GM12878 (cell line): Measurements from ENCODE around the gene ATF3. TPM values are rescaled to one million over a fixed set of nuclear protein-coding genes. Genes with fewer than 3 reads are reported as not detected.
A peak's percentile ranks its signal among the peaks of the same experiment; 100 is the strongest.

Source experiments
- ATAC-seq: fragments of 200-7000 bp; cut with Tn5 transposase; 3 replicates; pipeline ENCODE4 v1.9.1; 2020; ENCODE audit warnings: mild to moderate bottlenecking, moderate library complexity
- BruUV-seq: library from RNA; stranded (reverse); fragments of 400-500 nt; replicated peaks from 2 replicates; lab custom pipeline; 2021; lab: Mats Ljungman, UMichigan
- CTCF ChIA-PET: fragments of 300-600 bp; sonication (Branson Sonifier 250); formaldehyde crosslinking; extraction: SDS; loops from one replicate; lab custom pipeline; 2021; ENCODE audit warnings: inconsistent platforms; lab: Yijun Ruan, JAX
- POLR2A ChIA-PET: fragments of 350-600 bp; formaldehyde crosslinking; extraction: SDS; loops from one replicate; lab custom pipeline; 2021; ENCODE audit warnings: inconsistent platforms; lab: Charles Lee
- RAD21 ChIA-PET: fragments of 300-600 bp; sonication (Branson Sonifier 250); formaldehyde crosslinking; loops from one replicate; lab custom pipeline; 2023; ENCODE audit warnings: antibody characterized with exemption; ENCODE audit not compliant: unreplicated experiment; lab: Charles Lee
- SMC1A ChIA-PET: fragments of 300-600 bp; sonication (Branson Sonifier 250); formaldehyde crosslinking; loops from one replicate; lab custom pipeline; 2023; ENCODE audit not compliant: unreplicated experiment, uncharacterized antibody; lab: Charles Lee
- DNase-seq: peaks from one replicate; pipeline ENCODE4 v3.0.0-alpha.2; 2011; ENCODE audit warnings: low read depth, low spot score
- FAIRE-seq: peaks from 3 replicates; lab custom pipeline; 2011; peaks lifted over from hg19 to GRCh38; lab: Jason Lieb, UNC
- H2AFZ ChIP-seq: 2 replicates; pipeline ENCODE4 v1.6.0; 2011; ENCODE audit warnings: low read depth, low read length, control low read depth; ENCODE audit not compliant: control insufficient read depth
- H3K27ac ChIP-seq: 2 replicates; pipeline ENCODE4 v1.5.1; 2011; ENCODE audit warnings: control low read depth; ENCODE audit not compliant: control insufficient read depth, insufficient read depth
- H3K27me3 ChIP-seq, 2 experiments: replicated peaks in 1 of 2; 2 replicates each; pipeline versions ENCODE4 v1.6.0 to v1.6.1; 2011; ENCODE audit warnings: low read length in 1 of 2; ENCODE audit not compliant: control insufficient read depth in 2 of 2, insufficient read depth in 2 of 2
- H3K36me3 ChIP-seq, 2 experiments: 2 replicates each; pipeline ENCODE4 v1.5.1; 2011; ENCODE audit warnings: low read length in 1 of 2; ENCODE audit not compliant: control insufficient read depth in 2 of 2, insufficient read depth in 2 of 2
- H3K4me1 ChIP-seq: 2 replicates; pipeline ENCODE4 v1.6.1; 2011; ENCODE audit warnings: mild to moderate bottlenecking, low read length, moderate library complexity, mixed read lengths; ENCODE audit not compliant: control insufficient read depth, insufficient read depth
- H3K4me2 ChIP-seq: 2 replicates; pipeline ENCODE4 v1.6.0; 2011; ENCODE audit warnings: control low read depth; ENCODE audit not compliant: control insufficient read depth, insufficient read depth
- H3K4me3 ChIP-seq: fragments of 200-600 bp; sonication (generic); 2 replicates; pipeline ENCODE4 v1.5.1; 2016
- H3K79me2 ChIP-seq: 2 replicates; pipeline ENCODE4 v1.6.0; 2011; ENCODE audit warnings: low read length; ENCODE audit not compliant: control insufficient read depth, insufficient read depth
- H3K9ac ChIP-seq: 2 replicates; pipeline ENCODE4 v1.8.0; 2011; ENCODE audit warnings: low read length, control low read depth, mixed read lengths; ENCODE audit not compliant: control insufficient read depth, insufficient read depth
- H3K9me3 ChIP-seq: replicated peaks from 3 replicates; pipeline ENCODE4 v1.5.1; 2011; ENCODE audit warnings: mild to moderate bottlenecking, low read length; ENCODE audit not compliant: control insufficient read depth, insufficient read depth
- H4K20me1 ChIP-seq: 2 replicates; pipeline ENCODE4 v1.6.0; 2011; ENCODE audit not compliant: control insufficient read depth, insufficient read depth
- CEBPB ChIP-seq, 2 experiments: fragments of 150-350 bp in 1 of 2; IDR thresholded peaks; 2 replicates each; pipeline ENCODE4 v1.6.1; 2012 to 2014; ENCODE audit warnings: low read depth in 2 of 2, low read length in 2 of 2, borderline replicate concordance in 1 of 2, inconsistent platforms in 1 of 2
- ESRRA ChIP-seq: IDR thresholded peaks from 2 replicates; pipeline ENCODE4 v1.6.1; 2012; ENCODE audit warnings: mild to moderate bottlenecking, low read length, improper control_type of control experiment
- MLLT1 ChIP-seq: fragments of 450-650 bp; IDR thresholded peaks from 2 replicates; pipeline ENCODE4 v1.6.1; 2016; ENCODE audit warnings: mild to moderate bottlenecking
- NBN ChIP-seq: fragments of 450-650 bp; IDR thresholded peaks from 2 replicates; pipeline ENCODE4 v1.6.1; 2016
- NFIC ChIP-seq: IDR thresholded peaks from 2 replicates; pipeline ENCODE4 v1.6.1; 2012; ENCODE audit warnings: low read depth, mild to moderate bottlenecking, inconsistent platforms, low read length, moderate library complexity
- NKRF ChIP-seq: fragments of 450-650 bp; conservative IDR thresholded peaks from 2 replicates; pipeline ENCODE4 v1.6.1; 2017; ENCODE audit warnings: mild to moderate bottlenecking, moderate library complexity
- NR2C2 ChIP-seq: IDR thresholded peaks from 2 replicates; pipeline ENCODE4 v1.6.1; 2011; ENCODE audit warnings: borderline replicate concordance, low read depth; ENCODE audit not compliant: control insufficient read depth, insufficient read length
- NR2F1 ChIP-seq: fragments of 450-650 bp; conservative IDR thresholded peaks from 2 replicates; pipeline ENCODE4 v1.6.1; 2017; ENCODE audit warnings: mild to moderate bottlenecking
- PBX3 ChIP-seq: IDR thresholded peaks from 2 replicates; pipeline ENCODE4 v1.6.1; 2011; ENCODE audit warnings: mild to moderate bottlenecking, low read depth, low read length, moderate library complexity; ENCODE audit not compliant: insufficient replicate concordance
- POLR2A ChIP-seq: IDR thresholded peaks from 2 replicates; pipeline ENCODE4 v1.6.1; 2011; ENCODE audit warnings: low read depth, mild to moderate bottlenecking, low read length
- REST ChIP-seq: IDR thresholded peaks from 2 replicates; pipeline ENCODE4 v1.6.1; 2012; ENCODE audit warnings: mild to moderate bottlenecking, low read depth, low read length
- RUNX3 ChIP-seq: IDR thresholded peaks from 2 replicates; pipeline ENCODE4 v1.6.1; 2012; ENCODE audit warnings: low read length, inconsistent platforms
- SREBF2 ChIP-seq: IDR thresholded peaks from 2 replicates; pipeline ENCODE4 v1.6.1; 2012; ENCODE audit warnings: mild to moderate bottlenecking, low read length
- YBX1 ChIP-seq: fragments of 450-650 bp; IDR thresholded peaks from 2 replicates; pipeline ENCODE4 v1.6.1; 2016; ENCODE audit warnings: antibody characterized with exemption
- YY1 ChIP-seq: IDR thresholded peaks from 2 replicates; pipeline ENCODE4 v1.6.1; 2011; ENCODE audit warnings: low read depth, mild to moderate bottlenecking, low read length
- ZNF384 ChIP-seq: IDR thresholded peaks from 2 replicates; pipeline ENCODE4 v1.6.1; 2012; ENCODE audit warnings: low read depth, mild to moderate bottlenecking, low read length, improper control_type of control experiment, borderline replicate concordance
- WGBS: methylation state at CpG from one replicate; pipeline ENCODE4 v1.1.6; 2016; ENCODE audit warnings: low lambda C conversion rate; ENCODE audit not compliant: insufficient replicate concordance, insufficient coverage; ENCODE audit errors: missing lambda C conversion rate; 5-methylcytosine and 5-hydroxymethylcytosine counted together
- in situ Hi-C: fragments of 300-500 bp; cut with MboI; formaldehyde crosslinking; loops from 9 replicates; pipeline ENCODE4 v1.14.3; 2018; ENCODE audit warnings: mixed read lengths
- intact Hi-C: fragments of 100-400 bp; cut with micrococcal nuclease; formaldehyde crosslinking; loops from one replicate; pipeline ENCODE4 v1.14.2; 2022; ENCODE audit not compliant: unreplicated experiment
- polyA plus RNA-seq, 11 experiments: library from polyadenylated mRNA; depleted of rRNA in 4 of 11; unstranded in 6 of 11; stranded (reverse) in 5 of 11; fragments of >200 nt; fragmentation: Nextera tagmentation in 4 of 11; fragmentation: Illumina TruSeq in 1 of 11; extraction: Ambion mirVana in 4 of 11; extraction: Trizol in 1 of 11; gene quantifications; 1 replicate in 1 of 11; 2 replicates in 10 of 11; pipeline versions ENCODE4 v1.2.1 to v1.2.3, GENCODE V29; 2011 to 2016; ENCODE audit warnings: inconsistent platforms in 2 of 11, missing spikeins in 2 of 11, low read depth in 1 of 11
- total RNA-seq, 4 experiments: library from RNA; depleted of rRNA in 3 of 4; stranded (reverse); fragments of >200 nt in 3 of 4; fragmentation: Illumina TruSeq in 1 of 4; extraction: Trizol in 1 of 4; gene quantifications; 2 replicates each; pipeline versions ENCODE4 v1.2.1 to v1.2.3, GENCODE V29; 2013 to 2021

ATF3 gene
- total and polyA plus RNA-seq, 10 of the 15 experiments (the other 5 are each of a cell fraction or from before 2014, with no cell fraction given), result 3.0 to 13.9 (median 8.3) TPM

GRCh38 chr1:212607913-212608391 is 609 bp upstream of the ATF3 start:
- peak overlapping the region; percentile 87 for H3K4me3 ChIP-seq
- ATAC-seq (peak; percentile 5), FAIRE-seq (no peak), DNase-seq (no peak)
- WGBS, result 2% methylated on average over 39 of the region's 39 CpGs
- H4K20me1 ChIP-seq, result no peaks in the 10 kb centered on the region
- intact Hi-C loops (loop anchor here (1.0 to 10.0 kb wide), 6 partner anchors 12 to 257 kb away; no protein-coding TSS in a partner anchor), in situ Hi-C loops (no loop called here)
- peak overlapping the region; percentile 87 for H3K9ac ChIP-seq
- no peaks in the 10 kb centered on the region for H3K9me3 ChIP-seq
- no peaks in the 10 kb centered on the region for H3K36me3 ChIP-seq
- H3K79me2 ChIP-seq, result peaks cover 45% of the 10 kb centered on the region
- H3K27me3 ChIP-seq, result peaks cover 0 to 6% of the 10 kb centered on the region in 2 experiments; a peak in 1 of 4 replicates
- ChIA-PET CTCF (interaction anchor here (0.8 to 4.2 kb wide), 10 partner anchors 11 to 173 kb away, joined by 3 to 38 read pairs (median 4); no protein-coding TSS in a partner anchor), POLR2A (interaction anchor here (0.5 to 3.2 kb wide), 20 partner anchors 8 to 1799 kb away, joined by 3 to 48 read pairs (median 4); no protein-coding TSS in a partner anchor), RAD21 (interaction anchor here (0.5 to 3.0 kb wide), 19 partner anchors 11 to 322 kb away, joined by 3 to 30 read pairs (median 4); partner anchors contain the start of gene BATF3), SMC1A (interaction anchor here (0.6 to 4.0 kb wide), 10 partner anchors 11 to 138 kb away, joined by 3 to 29 read pairs (median 4); no protein-coding TSS in a partner anchor)
- H3K4me1 ChIP-seq, result peaks cover 15% of the 10 kb centered on the region
- peak overlapping the region; percentile 73 for H2AFZ ChIP-seq
- BruUV-seq, result TSS peak; percentile 87
- peak overlapping the region; percentile 99 for H3K4me2 ChIP-seq
- peak overlapping the region; percentile 50 for H3K27ac ChIP-seq
- 0 out of 2 replicates have a peak, but pooled peaks have one; percentile 32 for TF ChIP-seq NBN
- TF ChIP-seq ZNF384, result peak; percentile 34; the same call in 1 of the 2 replicates
- TF ChIP-seq CEBPB (IDR thresholded peaks at IDR 0.05; ENCODE audit: borderline replicate concordance in 1 of 2, low read depth in 2 of 2, low read length in 2 of 2), result no peak
- TF ChIP-seq PBX3, result no peak
- 0 out of 2 replicates have a peak, but pooled peaks have one; percentile 1 for TF ChIP-seq YY1
- TF ChIP-seq NR2C2, result no peak
- no peak for TF ChIP-seq RUNX3
- TF ChIP-seq NR2F1, result peak; percentile 64; the same call in 1 of the 2 replicates
- no peak for TF ChIP-seq NFIC
- TF ChIP-seq REST, result no peak
- peak; percentile 47; the same call in 1 of the 2 replicates for TF ChIP-seq MLLT1
- TF ChIP-seq NKRF, result peak; percentile 37; the same call in 1 of the 2 replicates
- no peak for TF ChIP-seq SREBF2
- TF ChIP-seq YBX1, result no peak
- 0 out of 2 replicates have a peak, but pooled peaks have one; percentile 3 for TF ChIP-seq POLR2A
- no peak for TF ChIP-seq ESRRA
